GM12878 (cell line): ENCODE measurements around the gene MSLN.

ENCODE experiments used
- MXI1 ChIP-seq: fragments of 150-350 bp; IDR thresholded peaks from 2 replicates; pipeline ENCODE4 v1.6.1; 2011; ENCODE audit warnings: low read depth, mild to moderate bottlenecking, inconsistent platforms, low read length, improper control_type of control experiment
- POLR2AphosphoS2 ChIP-seq: IDR thresholded peaks from 2 replicates; pipeline ENCODE4 v1.6.1; 2011; ENCODE audit warnings: low read depth, mild to moderate bottlenecking, low read length, improper control_type of control experiment, moderate library complexity
- RAD21 ChIP-seq: IDR thresholded peaks from 2 replicates; pipeline ENCODE4 v1.6.1; 2011; ENCODE audit warnings: mild to moderate bottlenecking, low read depth, low read length, moderate library complexity; ENCODE audit not compliant: insufficient read depth
- YY1 ChIP-seq: IDR thresholded peaks from 2 replicates; pipeline ENCODE4 v1.6.1; 2011; ENCODE audit warnings: low read depth, mild to moderate bottlenecking, low read length
- ZBTB33 ChIP-seq: fragments of 450-650 bp; IDR thresholded peaks from 2 replicates; pipeline ENCODE4 v1.6.1; 2017; ENCODE audit warnings: mild to moderate bottlenecking

- TF ChIP-seq MXI1 (no peak), RAD21 (no peak), ZBTB33 (no peak), YY1 (no peak), POLR2AphosphoS2 (no peak)
Observed at GRCh38 chr16:774086-775001, 13.8 kb downstream of the MSLN start.
